Measurements from ENCODE around the gene GSE1.

DNA sequence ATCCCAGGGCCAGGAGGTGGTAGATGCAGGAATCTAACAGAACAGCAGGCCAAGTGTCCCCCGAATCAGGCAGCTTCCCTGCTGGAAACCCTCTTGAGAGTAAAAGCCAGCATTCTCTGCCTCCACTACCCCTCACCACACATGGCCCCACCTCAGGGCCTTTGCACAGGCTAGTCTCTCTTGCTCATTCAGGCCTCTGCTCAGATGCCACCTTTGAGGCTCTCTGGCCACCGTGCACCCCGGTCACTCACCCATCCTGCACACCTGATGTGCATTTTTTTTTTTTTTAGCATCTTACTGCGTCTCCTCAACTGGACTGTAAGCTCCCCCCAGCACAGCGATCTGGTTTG lies 34.5 kb upstream of the GSE1 start:
- TF ChIP-seq, protein P1, sequence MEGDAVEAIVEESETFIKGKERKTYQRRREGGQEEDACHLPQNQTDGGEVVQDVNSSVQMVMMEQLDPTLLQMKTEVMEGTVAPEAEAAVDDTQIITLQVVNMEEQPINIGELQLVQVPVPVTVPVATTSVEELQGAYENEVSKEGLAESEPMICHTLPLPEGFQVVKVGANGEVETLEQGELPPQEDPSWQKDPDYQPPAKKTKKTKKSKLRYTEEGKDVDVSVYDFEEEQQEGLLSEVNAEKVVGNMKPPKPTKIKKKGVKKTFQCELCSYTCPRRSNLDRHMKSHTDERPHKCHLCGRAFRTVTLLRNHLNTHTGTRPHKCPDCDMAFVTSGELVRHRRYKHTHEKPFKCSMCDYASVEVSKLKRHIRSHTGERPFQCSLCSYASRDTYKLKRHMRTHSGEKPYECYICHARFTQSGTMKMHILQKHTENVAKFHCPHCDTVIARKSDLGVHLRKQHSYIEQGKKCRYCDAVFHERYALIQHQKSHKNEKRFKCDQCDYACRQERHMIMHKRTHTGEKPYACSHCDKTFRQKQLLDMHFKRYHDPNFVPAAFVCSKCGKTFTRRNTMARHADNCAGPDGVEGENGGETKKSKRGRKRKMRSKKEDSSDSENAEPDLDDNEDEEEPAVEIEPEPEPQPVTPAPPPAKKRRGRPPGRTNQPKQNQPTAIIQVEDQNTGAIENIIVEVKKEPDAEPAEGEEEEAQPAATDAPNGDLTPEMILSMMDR (IDR thresholded peaks at IDR 0.05) = no peak
- no peak for TF ChIP-seq EP300 (IDR thresholded peaks at IDR 0.05; ENCODE audit: low read depth)
